ENCODE results near the gene HIVEP3.

Gene HIVEP3

DNA sequence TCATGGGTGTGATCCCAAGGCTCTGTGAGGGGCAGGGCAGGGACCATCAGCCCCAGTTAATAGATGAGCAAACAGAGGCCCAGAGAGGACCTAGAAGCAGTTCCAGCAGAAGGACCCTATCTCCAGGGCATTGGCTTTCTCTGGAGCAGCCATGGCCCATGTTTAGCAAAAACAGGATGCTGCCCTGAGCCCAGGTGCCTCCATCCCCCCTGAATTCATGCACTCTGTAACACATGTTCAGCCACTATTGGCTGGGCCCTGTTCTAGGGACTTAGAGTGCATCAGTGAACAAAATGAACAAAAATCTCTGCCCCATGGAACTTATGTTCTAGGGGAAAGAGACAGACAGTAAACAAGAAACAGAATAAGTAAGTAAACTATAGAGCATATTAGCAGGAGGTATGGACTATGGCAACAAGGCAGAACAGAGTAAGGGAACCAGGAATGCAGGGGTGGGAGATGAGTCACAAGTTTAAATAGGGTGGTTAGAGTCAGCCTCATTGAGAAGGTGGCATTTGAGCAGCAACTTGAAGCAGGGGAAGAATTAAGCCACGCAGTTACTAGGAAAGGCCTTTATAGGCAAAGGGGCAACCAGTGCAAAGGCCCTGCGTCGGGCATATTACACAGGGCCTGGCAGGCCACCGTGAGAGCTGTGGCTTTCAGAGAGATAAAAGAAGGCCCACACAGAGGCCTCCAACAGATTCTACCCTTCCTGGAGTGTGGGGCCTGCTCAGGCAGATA is 248.3 kb downstream of the HIVEP3 start:
- TF ChIP-seq REST (IDR thresholded peaks at IDR 0.05; ENCODE audit: insufficient read depth in 1 of 2, low read depth in 2 of 2, low read length in 2 of 2): no peak

DNA sequence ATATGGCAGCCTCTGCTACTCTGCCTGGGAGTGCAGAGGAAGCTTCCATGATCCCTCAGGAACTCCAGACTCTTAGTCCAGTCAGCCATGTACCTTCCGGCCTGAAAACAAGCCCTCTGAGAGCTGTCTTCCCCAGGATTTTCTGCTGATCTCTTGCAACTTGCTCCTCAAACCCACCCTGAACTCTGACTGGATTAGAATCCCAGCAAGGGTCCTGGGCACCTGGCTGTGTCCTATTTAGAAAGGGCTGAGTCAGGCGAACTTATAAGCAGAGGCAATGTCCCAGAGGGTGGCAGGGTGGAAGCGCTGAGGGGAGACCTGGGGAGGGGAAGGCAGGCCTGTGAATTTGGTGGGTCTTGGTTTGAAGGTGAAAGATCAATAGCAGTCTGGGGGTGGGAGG is 249.8 kb downstream of the HIVEP3 start:
- no peak for TF ChIP-seq FOXP2 (optimal IDR thresholded peaks at IDR 0.05; ENCODE audit: borderline replicate concordance, extremely low read depth, extremely low read length, insufficient read depth)
- TF ChIP-seq SIN3A (IDR thresholded peaks at IDR 0.05; ENCODE audit: borderline replicate concordance, insufficient read depth, low read length): no peak
- TF ChIP-seq TAF1 (IDR thresholded peaks at IDR 0.05; ENCODE audit: borderline replicate concordance, insufficient read depth, low read length): no peak
- TF ChIP-seq REST (IDR thresholded peaks at IDR 0.05; ENCODE audit: insufficient read depth in 1 of 2, low read depth in 2 of 2, low read length in 2 of 2): no peak
- TF ChIP-seq POLR2AphosphoS5 (IDR thresholded peaks at IDR 0.05; ENCODE audit: low read depth, low read length): no peak

GRCh38 chr1:41668054-41668660 is 250.6 kb downstream of the HIVEP3 start:
- TF ChIP-seq TAF1 (IDR thresholded peaks at IDR 0.05; ENCODE audit: borderline replicate concordance, insufficient read depth, low read length) (no peak), POLR2AphosphoS5 (IDR thresholded peaks at IDR 0.05; ENCODE audit: low read depth, low read length) (no peak), FOXP2 (optimal IDR thresholded peaks at IDR 0.05; ENCODE audit: borderline replicate concordance, extremely low read depth, extremely low read length, insufficient read depth) (no peak), SIN3A (IDR thresholded peaks at IDR 0.05; ENCODE audit: borderline replicate concordance, insufficient read depth, low read length) (no peak)

GRCh38 chr1:41666981-41667631 is 251.6 kb downstream of the HIVEP3 start:
- TF ChIP-seq POLR2AphosphoS5 (IDR thresholded peaks at IDR 0.05; ENCODE audit: low read depth, low read length) (no peak), REST (IDR thresholded peaks at IDR 0.05; ENCODE audit: insufficient read depth in 1 of 2, low read depth in 2 of 2, low read length in 2 of 2) (no peak), SIN3A (IDR thresholded peaks at IDR 0.05; ENCODE audit: borderline replicate concordance, insufficient read depth, low read length) (no peak), TAF1 (IDR thresholded peaks at IDR 0.05; ENCODE audit: borderline replicate concordance, insufficient read depth, low read length) (no peak), FOXP2 (optimal IDR thresholded peaks at IDR 0.05; ENCODE audit: borderline replicate concordance, extremely low read depth, extremely low read length, insufficient read depth) (no peak)

DNA sequence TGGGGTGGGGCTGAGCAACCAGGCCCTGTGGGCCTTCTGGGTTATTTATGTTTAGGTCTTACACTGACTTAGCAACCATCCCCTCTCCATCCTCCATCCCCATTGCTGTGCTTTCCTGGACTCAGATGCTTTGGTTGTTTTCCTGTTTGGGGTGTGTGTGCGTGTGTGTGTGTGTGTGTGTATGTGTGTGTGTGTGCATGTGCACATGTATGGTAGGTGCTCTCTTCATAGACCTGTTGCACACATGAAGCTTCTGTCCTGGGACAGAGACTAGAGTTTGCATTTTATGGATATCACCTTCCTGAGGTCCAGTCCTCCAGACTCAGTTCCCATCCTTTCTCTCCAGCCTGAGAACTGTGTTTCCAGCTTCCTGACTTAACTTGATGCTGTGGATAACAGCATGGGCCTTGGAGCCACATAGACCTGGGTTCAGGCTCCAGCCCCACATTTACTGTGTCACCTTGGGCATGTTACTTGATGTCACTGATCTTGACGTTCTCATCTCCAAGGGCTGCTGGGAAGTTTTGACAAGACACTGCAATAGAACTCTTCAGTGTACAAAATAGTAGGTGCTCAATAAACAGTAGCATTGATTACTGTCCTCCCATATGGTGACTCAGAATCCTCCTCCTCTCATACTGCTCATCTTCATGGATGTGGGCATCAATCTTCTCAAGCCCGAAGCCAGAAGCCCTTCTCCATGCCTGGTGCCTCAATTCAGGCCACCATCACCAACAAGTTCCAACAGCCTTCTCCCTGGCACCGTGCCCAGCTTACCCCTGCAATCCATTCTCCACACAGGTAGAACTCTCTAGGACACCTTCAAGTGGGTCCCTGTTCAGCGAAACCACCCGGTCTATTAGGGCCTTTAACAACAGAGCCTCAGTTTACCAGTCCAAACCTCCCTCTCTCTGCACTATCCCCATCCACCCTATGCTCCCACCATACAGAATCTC is 252.5 kb downstream of the HIVEP3 start:
- no peak for TF ChIP-seq TAF1 (IDR thresholded peaks at IDR 0.05; ENCODE audit: borderline replicate concordance, insufficient read depth, low read length)
- TF ChIP-seq REST (IDR thresholded peaks at IDR 0.05; ENCODE audit: insufficient read depth in 1 of 2, low read depth in 2 of 2, low read length in 2 of 2): no peak
- no peak for TF ChIP-seq FOXP2 (optimal IDR thresholded peaks at IDR 0.05; ENCODE audit: borderline replicate concordance, extremely low read depth, extremely low read length, insufficient read depth)
- TF ChIP-seq SIN3A (IDR thresholded peaks at IDR 0.05; ENCODE audit: borderline replicate concordance, insufficient read depth, low read length): no peak
- no peak for TF ChIP-seq POLR2AphosphoS5 (IDR thresholded peaks at IDR 0.05; ENCODE audit: low read depth, low read length)
